Esophagus (tissue), 2 donors: ENCODE measurements around the gene LOC101059915.

Experiments used
- H3K27ac ChIP-seq, 2 donors: one replicate each; pipeline ENCODE4 v1.5.1; 2013; ENCODE audit warnings: low read depth in 2 of 2, mild to moderate bottlenecking in 2 of 2, inconsistent platforms in 1 of 2, low read length in 1 of 2, moderate library complexity in 1 of 2
- H3K27me3 ChIP-seq, 2 donors: one replicate each; pipeline ENCODE4 v1.6.1; 2013; ENCODE audit warnings: low read length in 2 of 2, control low read depth in 1 of 2, mild to moderate bottlenecking in 1 of 2; ENCODE audit not compliant: insufficient read depth in 2 of 2, control insufficient read depth in 1 of 2
- H3K36me3 ChIP-seq, 2 donors: one replicate each; pipeline ENCODE4 v1.6.1; 2013; ENCODE audit warnings: low read length in 1 of 2; ENCODE audit not compliant: control insufficient read depth in 2 of 2, insufficient read depth in 2 of 2
- H3K4me1 ChIP-seq, 2 donors: one replicate each; pipeline ENCODE4 v1.6.1; 2013; ENCODE audit warnings: low read length in 1 of 2; ENCODE audit not compliant: control insufficient read depth in 2 of 2, insufficient read depth in 2 of 2
- H3K4me3 ChIP-seq, 2 donors: one replicate each; pipeline ENCODE4 v1.5.1; 2013; ENCODE audit warnings: low read length in 2 of 2, mild to moderate bottlenecking in 2 of 2, low read depth in 1 of 2, moderate library complexity in 1 of 2
- H3K9me3 ChIP-seq, 2 donors: one replicate each; pipeline ENCODE4 v1.6.1; 2013; ENCODE audit warnings: mild to moderate bottlenecking in 2 of 2, low read depth in 1 of 2, low read length in 1 of 2, moderate library complexity in 1 of 2; ENCODE audit not compliant: control insufficient read depth in 2 of 2, insufficient read depth in 1 of 2
- WGBS, 2 donors: extraction: QIAGEN DNeasy Blood & Tissue Kit; methylation state at CpG; one replicate each; pipeline ENCODE4 v1.1.7; 2013; 5-methylcytosine and 5-hydroxymethylcytosine counted together
- donor health status: healthy with polysubstance abuse.
- donor health status: Bipolar disorder and iron deficiency.

LOC101059915 gene

GRCh38 chrX:71623714-71624113, 43.6 kb upstream of the LOC101059915 start:
- 89% methylated on average over 3 of the region's 3 CpGs for WGBS, 2 donors
- Histone ChIP-seq H3K9me3 (no peaks in the 10 kb centered on the region), H3K27me3 (no peaks in the 10 kb centered on the region), H3K27ac (no peak overlapping the region), H3K4me1 (peaks cover 0 to 7% of the 10 kb centered on the region in 2 donors), H3K36me3 (no peaks in the 10 kb centered on the region), H3K4me3 (no peak overlapping the region)

- peaks cover 0 to 7% of the 10 kb centered on the region in 2 donors for H3K4me1 ChIP-seq
- no peaks in the 10 kb centered on the region for H3K9me3 ChIP-seq
- H3K36me3 ChIP-seq, result no peaks in the 10 kb centered on the region
- H3K4me3 ChIP-seq, result no peak overlapping the region
- WGBS, 2 donors, result 83 to 92% methylated on average over 5 of the region's 5 CpGs
- H3K27me3 ChIP-seq, result no peaks in the 10 kb centered on the region
- H3K27ac ChIP-seq, result no peak overlapping the region
Measured at GRCh38 chrX:71625471-71625870, 41.9 kb upstream of the LOC101059915 start.

DNA sequence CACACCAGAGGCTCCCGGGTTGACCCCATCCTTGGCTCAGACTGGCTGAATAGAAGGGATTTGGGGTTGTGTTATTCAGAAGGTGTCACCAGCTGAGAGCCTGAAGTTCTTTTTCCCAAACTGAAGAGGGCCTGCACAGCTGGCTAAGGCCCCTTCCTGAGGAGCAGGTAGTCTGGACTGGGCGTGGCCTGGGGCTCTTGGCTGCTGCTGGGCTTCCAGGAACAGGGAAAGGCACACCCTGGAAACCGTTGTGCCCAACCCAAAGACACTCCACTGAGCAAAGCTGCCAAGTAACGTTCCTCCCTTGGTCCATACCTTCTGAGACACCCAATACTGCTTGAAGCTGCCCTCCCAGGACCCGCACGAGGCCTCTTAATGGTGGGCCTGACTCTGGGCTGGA, 40.8 kb upstream of the LOC101059915 start:
- Histone ChIP-seq H3K9me3 (no peaks in the 10 kb centered on the region), H3K27me3 (no peaks in the 10 kb centered on the region), H3K36me3 (no peaks in the 10 kb centered on the region), H3K27ac (no peak overlapping the region), H3K4me3 (no peak overlapping the region), H3K4me1 (peaks cover 0 to 7% of the 10 kb centered on the region in 2 donors)
- 59 to 67% methylated on average over 6 of the region's 6 CpGs for WGBS, 2 donors

GRCh38 chrX:71627588-71628404, 39.5 kb upstream of the LOC101059915 start:
- H3K4me3 ChIP-seq, result no peak overlapping the region
- 82 to 86% methylated on average over 14 of the region's 14 CpGs for WGBS, 2 donors
- H3K4me1 ChIP-seq, result peaks cover 0 to 7% of the 10 kb centered on the region in 2 donors
- H3K27me3 ChIP-seq, result no peaks in the 10 kb centered on the region
- no peak overlapping the region for H3K27ac ChIP-seq
- H3K36me3 ChIP-seq, result no peaks in the 10 kb centered on the region
- H3K9me3 ChIP-seq, result no peaks in the 10 kb centered on the region

GRCh38 chrX:71629467-71629866, 37.9 kb upstream of the LOC101059915 start:
- peak overlapping the region in 1 of 2 donors; percentile 17 for H3K27ac ChIP-seq
- WGBS, 2 donors, result 77 to 80% methylated on average over 2 of the region's 2 CpGs
- no peak overlapping the region for H3K4me3 ChIP-seq
- H3K4me1 ChIP-seq, result peaks cover 0 to 3% of the 10 kb centered on the region in 2 donors
- no peaks in the 10 kb centered on the region for H3K27me3 ChIP-seq
- H3K36me3 ChIP-seq, result no peaks in the 10 kb centered on the region
- no peaks in the 10 kb centered on the region for H3K9me3 ChIP-seq

DNA sequence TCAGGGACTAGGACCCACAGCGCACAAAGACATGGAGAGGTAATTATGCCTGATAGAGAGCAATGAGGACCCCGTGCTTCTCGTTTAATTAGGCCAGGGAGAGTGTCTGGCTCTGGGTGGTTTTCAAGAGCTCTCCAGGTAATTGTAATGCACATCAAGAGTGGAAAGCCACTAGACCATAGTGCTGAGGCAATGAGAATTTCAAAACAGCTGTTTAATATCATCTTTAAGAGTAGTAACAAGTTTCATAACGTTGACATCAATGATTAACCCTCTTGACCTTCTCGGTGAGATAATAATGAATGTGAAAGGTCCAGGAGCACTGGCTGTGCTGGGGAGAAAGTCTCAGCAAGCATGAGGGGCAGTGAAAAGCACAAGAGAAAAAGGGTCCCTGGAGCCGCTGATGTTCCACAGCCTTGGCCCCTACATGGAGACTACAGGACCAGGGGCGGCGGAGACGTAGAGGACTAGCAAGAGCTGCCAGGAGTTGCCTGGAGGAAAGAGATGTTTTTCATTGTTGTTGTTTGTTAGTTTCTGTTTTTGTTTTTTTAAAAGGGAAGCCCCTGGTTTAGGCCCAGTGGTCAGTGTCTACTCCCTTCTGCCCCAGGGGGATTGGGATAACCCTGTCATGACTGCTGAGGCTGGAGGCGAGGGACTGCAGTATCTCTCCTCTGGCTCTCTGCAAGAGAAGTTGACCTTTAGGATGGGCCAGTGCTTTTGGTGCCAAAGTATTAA, 34.3 kb upstream of the LOC101059915 start:
- WGBS, 2 donors, result 82 to 89% methylated on average over 10 of the region's 10 CpGs
- no peaks in the 10 kb centered on the region for H3K36me3 ChIP-seq
- no peak overlapping the region for H3K4me3 ChIP-seq
- no peaks in the 10 kb centered on the region for H3K27me3 ChIP-seq
- no peak overlapping the region for H3K27ac ChIP-seq
- H3K9me3 ChIP-seq, result no peaks in the 10 kb centered on the region
- H3K4me1 ChIP-seq, result no peaks in the 10 kb centered on the region

- Histone ChIP-seq H3K4me1 (no peaks in the 10 kb centered on the region), H3K36me3 (no peaks in the 10 kb centered on the region), H3K27me3 (peaks cover 0 to 3% of the 10 kb centered on the region in 2 donors), H3K4me3 (no peak overlapping the region), H3K9me3 (no peaks in the 10 kb centered on the region), H3K27ac (no peak overlapping the region)
- WGBS, 2 donors, result 68 to 87% methylated on average over 6 of the region's 6 CpGs
Measured at GRCh38 chrX:71634366-71634765, 33.0 kb upstream of the LOC101059915 start.

DNA sequence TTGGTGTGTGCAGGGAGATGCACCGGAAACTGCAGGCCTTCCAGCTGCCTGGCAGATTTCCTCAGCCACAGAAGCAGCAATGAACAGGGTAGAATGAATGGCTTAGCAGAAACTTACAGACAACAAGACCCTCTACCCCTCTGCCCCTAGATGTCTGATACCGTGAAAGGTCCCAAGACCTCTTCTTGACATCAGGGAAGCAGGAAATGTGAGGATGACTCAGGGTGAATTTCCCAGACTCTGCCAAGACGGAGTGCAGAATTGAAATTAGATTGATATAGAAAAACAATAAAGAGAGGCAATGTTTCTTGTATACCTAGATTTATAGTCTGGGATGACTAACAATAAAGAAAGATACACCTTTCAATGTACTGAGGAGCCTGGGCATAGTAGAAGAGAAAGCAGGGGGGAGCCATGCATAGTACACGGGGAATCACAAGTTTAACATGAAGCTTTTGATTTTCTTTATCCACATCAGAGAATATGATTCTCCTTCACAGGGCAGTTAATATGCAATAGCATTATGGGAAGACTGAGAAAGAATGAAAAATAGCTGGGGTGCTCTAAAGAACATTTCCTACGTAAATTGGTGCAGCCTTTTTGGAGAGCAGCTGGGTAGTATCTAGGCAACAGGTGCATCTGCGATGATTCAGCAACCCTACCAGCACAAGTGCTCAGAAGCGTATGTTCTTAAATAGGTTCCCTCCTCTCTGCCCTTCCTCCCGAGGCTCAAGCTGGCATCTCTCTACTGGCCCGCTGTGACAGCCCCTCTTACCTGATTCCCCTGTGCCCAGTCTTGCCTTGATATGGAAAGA, 30.7 kb upstream of the LOC101059915 start:
- Histone ChIP-seq H3K4me3 (no peak overlapping the region), H3K36me3 (no peaks in the 10 kb centered on the region), H3K27me3 (peaks cover 0 to 3% of the 10 kb centered on the region in 2 donors), H3K4me1 (no peaks in the 10 kb centered on the region), H3K27ac (no peak overlapping the region), H3K9me3 (no peaks in the 10 kb centered on the region)
- 69 to 71% methylated on average over 9 of the region's 9 CpGs for WGBS, 2 donors

DNA sequence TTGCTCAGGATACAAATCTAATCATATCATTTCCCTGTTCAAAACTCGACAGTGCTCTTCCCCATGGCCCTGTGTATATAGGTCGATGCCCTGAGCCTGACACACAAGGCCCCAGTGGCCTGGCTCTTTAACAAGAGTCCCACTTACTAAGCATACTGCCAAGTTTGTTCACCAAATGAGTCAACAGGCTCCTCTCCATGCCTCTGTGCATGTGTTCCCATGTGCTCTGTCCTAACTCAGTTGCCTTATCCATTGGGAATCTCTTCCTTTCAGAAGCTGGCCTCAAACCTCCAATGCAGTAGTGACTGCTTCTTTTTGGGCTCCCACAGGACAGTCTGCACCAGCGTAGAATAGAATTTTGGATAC, 30.1 kb upstream of the LOC101059915 start:
- Histone ChIP-seq H3K27ac (no peak overlapping the region), H3K27me3 (peaks cover 0 to 3% of the 10 kb centered on the region in 2 donors), H3K9me3 (no peaks in the 10 kb centered on the region), H3K4me3 (no peak overlapping the region), H3K4me1 (no peaks in the 10 kb centered on the region), H3K36me3 (no peaks in the 10 kb centered on the region)
- WGBS, 2 donors, result 79 to 86% methylated on average over 3 of the region's 3 CpGs
